Right renal cortex interstitium (tissue), 3 donors: ENCODE measurements around the gene ANGPTL4. TPM values are rescaled to one million over a fixed set of nuclear protein-coding genes. Genes with fewer than 3 reads are reported as not detected.
"Not testable (repeated sequence)": the region's sequence is repeated elsewhere in the genome, so short reads cannot be mapped to it uniquely, and the experiment has no call there.

ENCODE experiments used
- DNase-seq, 3 donors: peaks; one replicate each; pipeline ENCODE4 v3.0.0-alpha.2; 2013; ENCODE audit warnings: low read depth in 3 of 3, low spot score in 2 of 3
- polyA plus RNA-seq, 3 donors: library from polyadenylated mRNA; unstranded; fragments of 120-200 nt; gene quantifications; one replicate each; pipeline ENCODE4 v1.2.1, GENCODE V29; 2013; ENCODE audit not compliant: insufficient read length in 3 of 3

ANGPTL4 gene
- polyA plus RNA-seq, 3 donors = 1.4 to 2.5 (median 1.7) TPM

GRCh38 chr19:8358948-8359347 lies 5.0 kb upstream of the ANGPTL4 start:
- no peak for DNase-seq

- no peak for DNase-seq
Measured at GRCh38 chr19:8360196-8360595, 3.8 kb upstream of the ANGPTL4 start.

- no peak for DNase-seq
Measured at GRCh38 chr19:8361921-8362793, 1.8 kb upstream of the ANGPTL4 start.

- no peak for DNase-seq
Measured at GRCh38 chr19:8366121-8366581, 2.2 kb downstream of the ANGPTL4 start.

GRCh38 chr19:8366961-8367326 lies 3.0 kb downstream of the ANGPTL4 start:
- DNase-seq = no peak

- peak in 2 of 3 donors; percentile 82 to 90 for DNase-seq
Measured at GRCh38 chr19:8367327-8368001, 3.5 kb downstream of the ANGPTL4 start.

GRCh38 chr19:8370176-8371010 lies 6.4 kb downstream of the ANGPTL4 start:
- no peak for DNase-seq

- DNase-seq = no peak
Measured at GRCh38 chr19:8371011-8371804, 7.3 kb downstream of the ANGPTL4 start.

GRCh38 chr19:8373867-8374813 lies 10.2 kb downstream of the ANGPTL4 start:
- DNase-seq = no peak

- DNase-seq = not testable (repeated sequence)
Measured at GRCh38 chr19:8375766-8376165, 11.8 kb downstream of the ANGPTL4 start.

GRCh38 chr19:8376373-8376974 lies 12.5 kb downstream of the ANGPTL4 start:
- DNase-seq = not testable (repeated sequence)

GRCh38 chr19:8377598-8377997 lies 13.6 kb downstream of the ANGPTL4 start:
- no peak for DNase-seq

- not testable (repeated sequence) for DNase-seq
Measured at GRCh38 chr19:8379156-8379891, 15.4 kb downstream of the ANGPTL4 start.

- not testable (repeated sequence) for DNase-seq
Measured at GRCh38 chr19:8384569-8384968, 20.6 kb downstream of the ANGPTL4 start.

GRCh38 chr19:8385103-8385502 lies 21.1 kb downstream of the ANGPTL4 start:
- not testable (repeated sequence) for DNase-seq

GRCh38 chr19:8385566-8385965 lies 21.6 kb downstream of the ANGPTL4 start:
- not testable (repeated sequence) for DNase-seq

GRCh38 chr19:8386419-8386818 lies 22.5 kb downstream of the ANGPTL4 start:
- DNase-seq = not testable (repeated sequence)

- DNase-seq = no peak
Measured at GRCh38 chr19:8386990-8387389, 23.0 kb downstream of the ANGPTL4 start.
